Embryonic facial prominence (tissue), 1 donor: ENCODE measurements around the gene SOX12.

ENCODE experiments used
- DNase-seq: peaks from one replicate; pipeline ENCODE4 v3.0.0-alpha.2; 2016; ENCODE audit errors: extremely low spot score

SOX12 gene

GRCh38 chr20:301886-302848 is 23.2 kb upstream of the SOX12 start:
- DNase-seq: no peak

DNA sequence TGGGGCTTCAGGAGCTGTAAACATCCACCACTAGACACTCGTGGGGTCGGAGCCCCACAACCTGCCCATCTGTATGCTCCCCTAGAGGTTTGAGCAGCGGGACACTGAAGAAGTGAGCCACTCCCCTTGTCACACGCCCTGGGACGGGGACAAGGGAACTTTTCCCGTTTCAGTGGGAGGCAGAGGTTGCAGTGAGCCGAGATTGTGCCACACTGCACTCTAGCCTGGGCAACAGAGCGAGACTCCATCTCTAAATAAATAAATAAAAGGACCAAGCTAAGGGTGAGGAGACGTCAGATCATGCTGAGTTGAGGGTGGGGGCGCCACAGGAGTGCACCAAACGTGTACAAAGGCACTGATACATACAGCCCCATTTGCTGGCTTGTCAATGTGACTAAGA is 19.6 kb upstream of the SOX12 start:
- DNase-seq: no peak

DNA sequence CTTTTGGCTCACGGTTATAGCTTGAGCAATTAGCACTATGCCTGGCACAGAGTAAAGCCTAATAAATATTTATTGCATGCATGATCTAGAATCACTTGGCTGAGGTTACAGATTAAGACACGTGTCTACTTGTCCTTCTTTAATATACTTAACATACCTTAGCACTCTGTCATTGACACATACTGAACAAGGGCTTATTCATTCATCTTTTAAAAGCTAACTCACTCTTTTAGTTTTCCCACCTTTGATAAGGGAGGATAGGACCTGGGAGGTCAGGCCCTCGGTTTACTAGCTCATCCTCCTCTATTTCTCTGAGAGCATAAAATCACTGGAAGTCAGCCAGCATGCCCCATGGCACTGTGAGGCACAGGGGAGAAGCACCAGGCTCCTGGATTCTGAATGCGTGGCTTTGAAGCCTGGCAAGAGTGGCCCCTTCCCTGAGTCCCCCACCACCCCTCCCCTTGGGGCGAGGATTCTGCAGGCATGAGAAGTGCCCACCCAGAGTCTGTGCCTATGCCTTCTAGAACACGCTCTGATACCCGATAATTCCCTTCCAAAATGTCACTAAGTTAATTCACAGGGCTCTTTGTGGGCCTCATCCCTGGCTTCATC is 16.8 kb upstream of the SOX12 start:
- DNase-seq: no peak

GRCh38 chr20:309306-309840 is 16.0 kb upstream of the SOX12 start:
- peak; percentile 36 for DNase-seq

GRCh38 chr20:309841-310644 is 15.3 kb upstream of the SOX12 start:
- peak; percentile 99 for DNase-seq

GRCh38 chr20:310645-311044 is 14.7 kb upstream of the SOX12 start:
- DNase-seq: no peak

GRCh38 chr20:311609-312008 is 13.7 kb upstream of the SOX12 start:
- DNase-seq: no peak

DNA sequence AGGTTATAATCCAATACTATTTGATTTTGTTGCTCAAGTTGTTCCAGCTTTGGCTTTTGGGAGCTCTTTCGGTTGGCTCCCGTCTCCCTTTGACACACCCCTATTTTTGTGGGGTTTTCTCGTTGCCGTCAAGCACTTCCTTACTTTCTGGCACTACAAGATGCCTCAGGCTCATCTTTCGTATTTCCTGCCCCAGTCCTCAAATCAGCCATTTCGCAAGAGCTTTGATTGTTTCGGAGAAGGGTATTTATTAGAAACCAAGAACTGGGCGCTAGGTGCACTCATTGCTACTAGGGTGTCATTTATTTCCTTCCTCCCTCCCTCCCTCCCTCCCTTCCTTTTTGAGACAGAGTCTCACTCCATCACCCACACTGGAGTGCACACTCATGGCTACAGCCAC is 13.3 kb upstream of the SOX12 start:
- no peak for DNase-seq

DNA sequence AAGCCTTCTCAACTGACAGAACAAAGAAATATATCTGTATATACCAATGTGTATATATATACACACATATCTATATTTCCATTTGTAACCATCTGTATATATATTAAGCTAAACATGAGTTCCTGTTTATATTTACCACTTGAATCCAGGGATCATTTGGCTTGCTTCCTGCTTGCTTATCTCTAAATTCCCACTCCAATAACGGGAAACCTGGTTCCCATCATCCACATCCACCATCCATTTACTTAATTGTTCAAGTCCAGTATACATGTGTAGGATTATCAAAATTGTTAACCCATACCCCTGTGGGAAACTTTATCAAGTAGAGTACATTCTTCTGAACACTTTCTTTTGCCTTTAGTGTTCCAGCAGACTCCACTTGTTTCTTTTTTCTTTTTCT is 12.5 kb upstream of the SOX12 start:
- DNase-seq: no peak

GRCh38 chr20:313402-313801 is 11.9 kb upstream of the SOX12 start:
- DNase-seq: no peak

- DNase-seq: no peak
These were observed 11.4 kb upstream of the SOX12 start for GRCh38 chr20:313948-314347.

DNA sequence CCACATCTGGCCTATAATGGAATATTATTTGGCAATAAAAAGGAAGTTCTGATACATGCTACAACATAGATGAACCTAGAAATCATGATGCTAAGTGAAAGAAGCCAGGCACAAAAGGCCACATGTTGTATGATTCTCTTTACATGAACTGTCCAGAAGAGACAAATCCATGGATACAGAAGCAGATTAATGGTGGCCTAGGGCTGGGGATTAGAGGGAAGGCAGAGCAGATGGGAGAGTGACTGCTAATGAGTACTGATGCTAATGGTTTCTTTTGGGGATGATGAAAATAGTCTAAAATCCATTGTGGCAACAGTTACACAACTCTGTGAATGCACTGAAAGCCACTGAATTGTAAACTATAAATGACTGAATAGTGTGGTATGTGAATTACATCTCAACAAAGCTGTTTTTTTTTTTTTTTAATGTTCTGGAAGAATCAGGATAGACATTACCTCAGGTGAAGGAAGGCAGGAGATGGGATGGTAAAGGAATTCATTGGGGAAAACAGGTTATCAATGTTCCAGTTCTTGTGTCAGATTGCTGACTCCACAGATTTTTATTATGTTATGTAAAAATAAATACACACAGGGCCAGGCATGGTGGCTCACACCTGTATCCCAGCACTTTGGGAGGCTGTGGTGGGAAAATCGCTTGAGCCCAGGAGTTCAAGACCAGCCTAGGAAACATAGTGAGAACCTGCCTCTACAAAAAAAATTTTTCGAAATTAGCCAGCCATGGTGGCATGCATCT is 8.9 kb upstream of the SOX12 start:
- no peak for DNase-seq

- DNase-seq: peak; percentile 39
These were observed 941 bp upstream of the SOX12 start for GRCh38 chr20:324177-325044.

DNA sequence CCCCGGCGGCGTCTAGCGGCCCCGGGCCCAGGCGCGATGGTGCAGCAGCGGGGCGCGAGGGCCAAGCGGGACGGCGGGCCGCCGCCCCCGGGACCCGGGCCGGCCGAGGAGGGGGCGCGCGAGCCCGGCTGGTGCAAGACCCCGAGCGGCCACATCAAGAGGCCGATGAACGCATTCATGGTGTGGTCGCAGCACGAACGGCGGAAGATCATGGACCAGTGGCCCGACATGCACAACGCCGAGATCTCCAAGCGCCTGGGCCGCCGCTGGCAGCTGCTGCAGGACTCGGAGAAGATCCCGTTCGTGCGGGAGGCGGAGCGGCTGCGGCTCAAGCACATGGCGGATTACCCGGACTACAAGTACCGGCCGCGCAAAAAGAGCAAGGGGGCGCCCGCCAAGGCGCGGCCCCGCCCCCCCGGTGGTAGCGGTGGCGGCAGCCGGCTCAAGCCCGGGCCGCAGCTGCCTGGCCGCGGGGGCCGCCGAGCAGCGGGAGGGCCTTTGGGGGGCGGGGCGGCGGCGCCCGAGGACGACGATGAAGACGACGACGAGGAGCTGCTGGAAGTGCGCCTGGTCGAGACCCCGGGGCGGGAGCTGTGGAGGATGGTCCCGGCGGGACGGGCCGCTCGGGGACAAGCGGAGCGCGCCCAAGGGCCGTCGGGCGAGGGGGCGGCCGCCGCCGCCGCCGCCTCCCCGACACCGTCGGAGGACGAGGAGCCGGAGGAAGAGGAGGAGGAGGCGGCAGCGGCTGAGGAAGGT is 715 bp downstream of the SOX12 start:
- DNase-seq: peak; percentile 68

DNA sequence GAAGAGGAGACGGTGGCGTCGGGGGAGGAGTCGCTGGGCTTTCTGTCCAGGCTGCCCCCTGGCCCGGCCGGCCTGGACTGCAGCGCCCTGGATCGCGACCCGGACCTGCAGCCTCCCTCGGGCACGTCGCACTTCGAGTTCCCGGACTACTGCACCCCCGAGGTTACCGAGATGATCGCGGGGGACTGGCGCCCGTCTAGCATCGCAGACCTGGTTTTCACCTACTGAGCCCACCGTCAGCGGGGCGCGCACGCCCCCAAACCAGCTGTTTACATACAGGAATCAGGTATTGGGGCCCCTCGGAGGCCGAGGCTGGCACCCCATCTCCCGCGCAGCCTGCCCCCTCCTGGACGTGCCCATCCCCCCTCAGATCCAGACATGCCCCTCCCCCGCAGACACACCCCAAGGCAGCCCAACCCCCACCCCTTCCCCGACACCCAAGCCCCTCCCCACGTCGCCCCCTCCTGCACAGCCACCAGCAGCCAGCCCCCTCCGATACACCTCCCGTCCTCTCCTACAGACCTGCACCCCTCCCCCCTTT is 1.4 kb downstream of the SOX12 start:
- peak; percentile 20 for DNase-seq

DNA sequence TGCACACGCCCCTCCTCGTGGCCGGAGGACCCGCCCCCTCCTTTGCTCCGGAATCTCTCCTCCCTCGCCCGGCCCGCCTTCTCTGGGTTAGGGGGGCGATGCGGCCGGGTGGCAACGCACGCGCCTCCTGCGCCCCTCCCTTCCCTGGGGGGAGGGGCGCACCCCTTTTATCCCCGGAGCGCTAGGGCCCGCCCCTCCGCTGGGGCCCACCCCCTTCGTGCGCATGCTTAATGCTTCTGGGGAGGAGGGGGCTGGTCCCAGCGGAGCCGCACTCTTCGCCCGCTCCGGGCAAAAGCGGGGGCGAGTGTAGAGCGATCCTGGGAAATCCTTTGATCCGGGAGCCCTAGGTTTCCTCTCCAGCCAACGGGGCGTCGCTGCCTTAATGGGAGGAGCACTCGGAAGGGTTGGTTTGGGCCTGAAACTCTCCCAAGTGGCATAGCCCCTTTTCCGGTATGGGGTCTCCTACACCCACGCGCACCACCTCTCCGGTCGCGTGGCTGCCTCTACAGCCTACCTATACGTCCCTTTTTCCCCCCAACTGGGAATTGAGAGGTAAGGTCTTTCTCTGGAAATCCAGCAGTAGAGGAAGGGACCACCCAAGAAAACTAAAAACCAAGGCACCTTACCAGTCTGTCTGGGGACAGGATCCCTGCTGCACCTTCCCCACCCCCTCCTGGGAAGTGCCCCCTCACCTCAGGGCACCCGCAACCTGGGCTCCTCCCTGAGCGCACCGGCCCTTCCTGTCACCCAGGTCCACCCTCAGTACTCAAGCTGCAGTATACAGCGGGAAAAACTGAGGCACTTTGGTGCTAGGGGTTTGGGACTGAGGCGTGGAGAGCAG is 2.1 kb downstream of the SOX12 start:
- DNase-seq: peak; percentile 90

GRCh38 chr20:328027-328974 is 2.9 kb downstream of the SOX12 start:
- DNase-seq: no peak
